GM19035 (cell line): ENCODE data around the gene PPFIA3.

Experiments used
- ATAC-seq: cut with Tn5 transposase; IDR thresholded peaks from one replicate; pipeline ENCODE4 v1.9.1; 2021; ENCODE audit not compliant: unreplicated experiment

The PPFIA3 gene

GRCh38 chr19:49148784-49149651, 29.7 kb downstream of the PPFIA3 start:
- no peak for ATAC-seq

GRCh38 chr19:49149652-49150105, 30.3 kb downstream of the PPFIA3 start:
- no peak for ATAC-seq

- ATAC-seq = no peak
These were observed 31.0 kb downstream of the PPFIA3 start for GRCh38 chr19:49150106-49150943.

- ATAC-seq = no peak
These were observed 31.6 kb downstream of the PPFIA3 start for GRCh38 chr19:49150944-49151243.

DNA sequence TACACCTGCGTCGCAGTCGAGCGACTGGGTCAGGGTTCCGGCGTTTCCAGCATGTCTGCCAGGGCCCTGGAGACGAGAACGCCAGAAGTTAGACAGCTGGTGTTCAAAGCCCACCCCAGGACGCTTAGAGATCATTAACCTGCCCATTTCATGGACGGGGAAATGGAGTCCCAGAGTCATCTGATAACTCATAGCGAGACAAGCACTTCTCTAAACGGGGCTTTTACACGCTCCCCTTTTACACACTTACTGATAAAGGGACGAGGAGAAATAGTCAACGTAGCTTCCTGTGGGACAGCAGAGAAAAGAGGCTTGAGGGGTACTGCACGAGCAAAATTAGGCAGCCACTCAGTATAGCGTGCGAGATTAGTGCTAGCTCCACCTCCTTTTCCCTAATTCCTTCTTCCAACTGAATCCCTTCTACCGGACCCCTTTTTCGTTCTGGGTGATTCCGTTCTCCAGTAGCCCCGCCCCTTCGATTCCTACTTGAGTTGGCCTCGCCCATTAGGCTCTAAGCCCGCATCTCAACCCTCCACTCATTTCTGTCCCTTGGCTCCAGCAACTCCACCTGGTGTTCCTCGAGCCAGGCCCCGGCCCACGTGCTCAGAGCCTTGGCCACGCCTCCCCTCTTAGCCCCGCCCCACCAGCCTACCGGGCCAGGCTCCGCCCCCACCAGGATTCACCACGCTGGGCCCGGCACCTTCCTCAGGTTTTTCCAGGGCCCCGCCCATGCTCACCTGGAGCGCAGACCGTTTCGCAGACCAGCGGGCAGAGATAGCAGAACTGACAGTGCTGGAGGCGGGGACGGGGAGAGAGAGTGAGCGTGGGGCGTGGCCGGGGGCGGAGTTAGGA, 32.1 kb downstream of the PPFIA3 start:
- no peak for ATAC-seq

DNA sequence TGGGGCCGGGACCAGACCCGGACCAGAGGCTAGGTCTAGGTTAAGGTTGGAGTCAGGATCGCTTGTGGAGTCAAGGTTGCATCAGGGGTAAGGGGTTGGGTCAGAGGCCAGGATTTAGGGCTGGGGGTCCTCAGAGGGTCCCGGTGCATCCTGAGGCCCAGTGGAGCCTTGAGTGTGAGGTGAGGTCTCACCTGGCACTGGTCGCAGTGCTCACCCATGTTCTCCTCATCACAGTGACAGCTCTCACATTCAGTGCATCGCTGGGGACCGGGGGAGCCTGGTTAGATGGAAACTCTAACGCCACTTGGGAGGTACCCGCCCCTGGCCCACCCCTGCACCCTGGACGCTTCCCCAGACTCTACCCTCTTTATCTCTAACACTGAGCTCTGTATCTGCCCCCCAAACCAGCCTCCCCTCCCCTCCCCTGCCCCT, 32.8 kb downstream of the PPFIA3 start:
- ATAC-seq = no peak

DNA sequence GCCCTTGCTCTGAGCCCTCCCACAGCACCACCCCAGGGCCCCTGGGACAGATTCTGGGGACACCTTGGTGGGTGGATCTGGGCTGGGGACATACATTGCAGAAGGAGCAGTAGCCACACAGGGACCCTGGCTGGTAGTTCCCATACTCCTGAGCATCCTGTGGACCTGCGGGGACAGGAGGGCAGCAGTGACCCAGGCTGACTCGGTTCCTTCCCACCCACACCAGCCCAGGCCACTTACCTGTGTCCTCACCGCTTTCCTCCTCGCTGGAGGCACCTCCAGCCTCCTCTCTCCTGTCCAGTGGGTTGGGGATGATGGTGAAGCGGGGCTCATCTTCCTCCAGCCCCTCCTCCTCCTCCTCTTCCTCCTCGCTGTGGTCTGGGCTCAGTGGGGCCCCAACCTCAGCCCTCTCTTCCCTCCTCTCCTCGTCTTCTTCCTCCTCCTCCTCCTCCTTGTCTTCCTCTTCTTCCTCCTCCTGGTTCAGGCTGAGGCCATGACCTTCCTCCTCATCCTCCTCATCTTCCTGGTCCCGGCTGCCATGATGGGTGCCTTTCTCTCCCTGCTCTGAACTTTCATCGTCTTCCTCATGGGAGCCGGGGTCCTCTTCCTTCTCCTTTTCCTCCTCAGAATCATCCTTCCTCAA, 33.9 kb downstream of the PPFIA3 start:
- no peak for ATAC-seq

DNA sequence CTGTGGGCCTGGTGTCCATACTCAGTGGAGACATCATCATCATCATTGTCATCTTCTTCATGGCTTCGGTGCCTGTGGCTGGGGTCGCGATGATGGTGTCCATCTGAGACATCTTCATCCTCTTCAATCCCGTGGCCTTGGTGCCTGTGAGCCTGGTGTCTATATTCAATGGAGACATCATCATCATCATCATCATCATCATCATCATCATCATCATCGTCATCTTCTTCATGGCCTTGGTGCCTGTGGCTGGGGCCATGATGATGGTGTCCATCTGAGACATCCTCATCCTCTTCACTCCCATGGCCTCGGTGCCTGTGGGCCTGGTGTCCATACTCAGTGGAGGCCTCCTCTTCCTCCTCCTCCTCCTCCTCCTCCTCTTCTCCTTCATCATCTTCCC, 34.9 kb downstream of the PPFIA3 start:
- no peak for ATAC-seq

- no peak for ATAC-seq
These were observed 35.9 kb downstream of the PPFIA3 start, which contains the start of gene HRC for GRCh38 chr19:49155005-49155819. TSS of gene HRC (minus strand) at chr19:49155396. CDS start at chr19:49155237, 159 bp downstream.

- ATAC-seq = no peak
These were observed 36.5 kb downstream of the PPFIA3 start for GRCh38 chr19:49155820-49156346.

DNA sequence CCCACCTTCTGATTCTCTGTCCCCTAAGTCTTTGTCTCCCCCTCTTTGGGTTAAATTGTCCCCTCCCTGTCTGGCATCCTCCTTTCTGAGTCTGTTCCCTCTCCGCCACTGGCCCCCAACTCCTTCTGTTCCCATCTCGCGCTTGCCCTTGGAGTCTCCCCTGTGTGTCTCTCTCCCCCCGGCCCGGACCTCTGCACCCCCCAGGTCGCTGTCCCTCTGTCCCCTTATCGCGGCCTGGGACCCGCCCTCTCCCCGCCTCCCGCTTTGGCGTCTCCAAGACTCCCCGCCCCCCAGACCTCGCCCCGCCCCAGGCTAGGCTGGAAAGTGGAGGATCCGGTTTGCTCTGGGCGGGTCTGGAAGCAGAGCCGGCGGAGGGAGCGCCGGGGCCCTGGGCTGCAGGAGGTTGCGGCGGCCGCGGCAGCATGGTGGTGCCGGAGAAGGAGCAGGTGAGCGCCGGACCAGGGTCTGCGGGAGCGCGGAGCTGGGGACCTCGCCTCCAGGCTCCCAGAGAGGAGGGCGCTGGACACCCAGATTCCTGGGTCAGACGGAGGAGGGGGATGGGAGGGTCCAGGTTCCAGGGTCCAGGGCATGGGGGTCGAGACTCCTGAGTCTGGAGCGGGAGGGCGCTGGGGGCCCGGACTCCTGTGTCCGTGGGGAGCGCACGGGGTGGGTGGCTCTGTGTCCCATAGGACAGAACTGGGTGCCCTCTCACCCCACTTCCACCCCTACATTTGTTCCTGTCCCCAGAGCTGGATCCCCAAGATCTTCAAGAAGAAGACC, 38.3 kb downstream of the PPFIA3 start, which contains the start of gene TRPM4:
Gene TRPM4, plus strand, starts transcription at position 348 of the 780 bp plus-strand sequence. Its CDS starts 75 bp downstream, at position 423.
- no peak for ATAC-seq

GRCh38 chr19:49160450-49161189, 41.3 kb downstream of the PPFIA3 start:
- ATAC-seq = no peak

- ATAC-seq = no peak
These were observed 42.6 kb downstream of the PPFIA3 start for GRCh38 chr19:49161987-49162386.

- ATAC-seq = no peak
These were observed 45.9 kb downstream of the PPFIA3 start for GRCh38 chr19:49165111-49165750.

DNA sequence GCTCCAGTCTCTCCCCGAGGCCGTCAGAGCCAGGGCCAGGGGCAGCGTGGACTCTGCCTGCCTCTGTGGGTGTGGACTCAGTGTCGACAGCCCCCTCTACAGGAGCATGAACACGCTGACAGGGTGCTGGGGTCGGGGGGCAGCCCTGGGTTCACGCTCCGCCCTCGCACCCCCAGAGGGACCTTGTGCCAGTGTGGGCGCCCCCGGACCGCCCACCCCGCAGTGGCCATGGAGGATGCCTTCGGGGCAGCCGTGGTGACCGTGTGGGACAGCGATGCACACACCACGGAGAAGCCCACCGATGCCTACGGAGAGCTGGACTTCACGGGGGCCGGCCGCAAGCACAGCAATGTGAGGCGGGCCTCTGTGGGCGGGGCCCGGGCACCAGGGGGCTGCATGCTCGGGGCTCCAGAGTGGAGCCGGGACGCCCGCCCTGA, 46.5 kb downstream of the PPFIA3 start:
- no peak for ATAC-seq

DNA sequence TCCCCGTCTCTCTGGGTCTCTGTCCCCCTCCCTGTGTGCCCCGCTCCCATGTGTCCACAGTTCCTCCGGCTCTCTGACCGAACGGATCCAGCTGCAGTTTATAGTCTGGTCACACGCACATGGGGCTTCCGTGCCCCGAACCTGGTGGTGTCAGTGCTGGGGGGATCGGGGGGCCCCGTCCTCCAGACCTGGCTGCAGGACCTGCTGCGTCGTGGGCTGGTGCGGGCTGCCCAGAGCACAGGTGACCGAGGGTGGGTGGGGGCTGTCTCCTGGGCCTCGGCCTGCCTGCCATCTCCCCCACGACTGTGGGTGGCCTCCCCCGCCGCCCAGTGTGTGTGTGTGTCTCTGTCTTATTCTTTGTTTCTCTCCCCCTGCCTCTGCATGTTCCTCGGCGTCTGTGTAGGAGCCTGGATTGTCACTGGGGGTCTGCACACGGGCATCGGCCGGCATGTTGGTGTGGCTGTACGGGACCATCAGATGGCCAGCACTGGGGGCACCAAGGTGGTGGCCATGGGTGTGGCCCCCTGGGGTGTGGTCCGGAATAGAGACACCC, 48.6 kb downstream of the PPFIA3 start:
- no peak for ATAC-seq

GRCh38 chr19:49168421-49168820, 49.1 kb downstream of the PPFIA3 start:
- ATAC-seq = no peak
